ENCODE measurements around the gene VEPH1.

DNA sequence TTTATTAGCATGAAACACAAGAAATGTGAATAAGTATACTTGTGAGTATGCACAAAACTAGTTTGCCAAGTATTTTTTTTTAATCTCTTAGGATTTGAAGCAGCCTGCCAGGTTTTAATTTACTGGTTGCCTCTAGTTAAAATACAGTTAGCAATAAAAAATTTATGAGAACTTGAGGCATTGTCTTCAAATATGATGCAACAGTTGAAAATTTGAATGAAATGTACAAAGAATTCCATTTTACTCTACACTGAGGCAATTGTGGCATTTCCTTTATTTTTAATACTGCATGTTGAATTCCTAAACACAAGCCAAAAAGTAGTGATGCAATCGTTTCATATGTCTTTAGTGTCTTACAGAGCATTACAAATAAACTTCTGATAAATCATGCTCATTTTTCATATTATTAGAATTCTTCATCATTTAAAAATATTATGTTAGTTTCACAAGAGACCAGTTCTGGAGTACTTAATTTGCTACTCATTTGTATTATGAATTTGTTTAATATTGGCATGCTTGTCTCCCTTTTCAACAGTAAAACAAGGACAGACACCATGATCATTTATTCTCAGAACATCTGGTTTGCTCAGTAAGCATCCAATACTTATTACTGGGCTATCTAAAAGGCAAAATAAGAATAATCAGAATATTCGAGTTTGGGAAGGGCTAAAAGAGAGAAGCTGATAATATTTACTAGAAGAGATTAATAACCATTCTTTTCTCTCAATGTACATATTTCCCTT, 191.4 kb downstream of the VEPH1 start:
- TF ChIP-seq GATA2 (IDR thresholded peaks at IDR 0.05; ENCODE audit: low read depth, low read length), result no peak
- TF ChIP-seq GATA3 (IDR thresholded peaks at IDR 0.05; ENCODE audit: low read depth, low read length), result no peak
